Endothelial cell of umbilical vein (primary cell): ENCODE data around the gene APBA2. TPM values are rescaled to one million over a fixed set of nuclear protein-coding genes. Genes with fewer than 3 reads are reported as not detected.

Experiments
- BruUV-seq: library from RNA; stranded (reverse); fragments of 400-500 nt; replicated peaks from 2 replicates; lab custom pipeline; 2021; lab: Mats Ljungman, UMichigan
- CTCF ChIA-PET: fragments of 300-600, 350-600 bp; sonication (Branson Sonifier 250); formaldehyde crosslinking; loops from one replicate; lab custom pipeline; 2021; ENCODE audit warnings: antibody characterized with exemption, inconsistent platforms; lab: Charles Lee
- POLR2A ChIA-PET: fragments of 300-600, 350-600 bp; sonication (Branson Sonifier 250); formaldehyde crosslinking; loops from one replicate; lab custom pipeline; 2021; ENCODE audit warnings: antibody characterized with exemption, inconsistent platforms; lab: Charles Lee
- DNase-seq: peaks from one replicate; pipeline ENCODE4 v3.0.0-alpha.2; 2011; ENCODE audit warnings: low read depth, low spot score
- FAIRE-seq: peaks from 2 replicates; lab custom pipeline; 2011; peaks lifted over from hg19 to GRCh38; lab: Jason Lieb, UNC
- H2AFZ ChIP-seq: 2 replicates; pipeline ENCODE4 v1.6.0; 2012; ENCODE audit warnings: low read depth, low read length, control low read depth, inconsistent platforms
- H3K27ac ChIP-seq: 2 replicates; pipeline ENCODE4 v1.5.1; 2011; ENCODE audit warnings: low read depth, mild to moderate bottlenecking, control low read depth, low read length, moderate library complexity; ENCODE audit not compliant: insufficient read depth
- H3K27me3 ChIP-seq, 2 experiments: 2 replicates each; pipeline versions ENCODE4 v1.6.0 to v1.6.1; 2011; ENCODE audit warnings: low read length in 2 of 2, mixed read lengths in 1 of 2; ENCODE audit not compliant: control insufficient read depth in 2 of 2, insufficient read depth in 2 of 2
- H3K36me3 ChIP-seq, 2 experiments: 2 replicates in 1 of 2; 3 replicates in 1 of 2; pipeline ENCODE4 v1.5.1; 2011; ENCODE audit warnings: low read length in 2 of 2, mild to moderate bottlenecking in 1 of 2, moderate library complexity in 1 of 2; ENCODE audit not compliant: control insufficient read depth in 2 of 2, insufficient read depth in 2 of 2; ENCODE audit errors: extremely low read depth in 1 of 2
- H3K4me1 ChIP-seq: 3 replicates; pipeline ENCODE4 v1.5.1; 2011; ENCODE audit warnings: mild to moderate bottlenecking, low read length; ENCODE audit not compliant: control insufficient read depth, insufficient read depth; ENCODE audit errors: extremely low read depth
- H3K4me2 ChIP-seq: 2 replicates; pipeline ENCODE4 v1.6.1; 2011; ENCODE audit warnings: low read length, control low read depth, mixed read lengths; ENCODE audit not compliant: insufficient read depth
- H3K4me3 ChIP-seq, 3 experiments: fragments of 200-600 bp in 1 of 3; sonication (generic), shearing (Covaris generic) in 1 of 3; replicated peaks in 1 of 3; 2 replicates each; pipeline ENCODE4 v1.5.1; 2011 to 2016; ENCODE audit warnings: control low read depth in 3 of 3, low read length in 3 of 3, mild to moderate bottlenecking in 2 of 3, inconsistent platforms in 1 of 3, low read depth in 1 of 3, moderate library complexity in 1 of 3; ENCODE audit not compliant: insufficient read depth in 1 of 3
- H3K79me2 ChIP-seq: 2 replicates; pipeline ENCODE4 v1.6.0; 2012; ENCODE audit warnings: low read length, inconsistent platforms; ENCODE audit not compliant: control insufficient read depth, insufficient read depth
- H3K9ac ChIP-seq: replicated peaks from 2 replicates; pipeline ENCODE3; 2011; ENCODE audit warnings: low read length, control low read depth; ENCODE audit not compliant: insufficient read depth; ENCODE audit errors: extremely low read depth
- H3K9me1 ChIP-seq: replicated peaks from 3 replicates; pipeline ENCODE4 v1.6.0; 2011; ENCODE audit warnings: mild to moderate bottlenecking, low read length; ENCODE audit not compliant: control insufficient read depth, insufficient read depth; ENCODE audit errors: extremely low read depth
- H3K9me3 ChIP-seq: replicated peaks from 2 replicates; pipeline ENCODE4 v1.5.1; 2012; ENCODE audit warnings: low read length, inconsistent platforms; ENCODE audit not compliant: control insufficient read depth, insufficient read depth
- H4K20me1 ChIP-seq: replicated peaks from 2 replicates; pipeline ENCODE3; 2011; ENCODE audit warnings: mild to moderate bottlenecking, low read length; ENCODE audit not compliant: control insufficient read depth, insufficient read depth; ENCODE audit errors: extremely low read depth
- EZH2 ChIP-seq: IDR thresholded peaks from 2 replicates; pipeline ENCODE4 v1.6.1; 2012; ENCODE audit warnings: borderline replicate concordance, low read depth, mild to moderate bottlenecking, moderate library complexity, low read length, inconsistent platforms; ENCODE audit not compliant: severe bottlenecking
- FOS ChIP-seq: IDR thresholded peaks from 2 replicates; pipeline ENCODE4 v1.6.1; 2011; ENCODE audit warnings: mild to moderate bottlenecking, low read length, moderate library complexity, borderline replicate concordance; ENCODE audit not compliant: insufficient read depth
- GATA2 ChIP-seq: IDR thresholded peaks from 2 replicates; pipeline ENCODE4 v1.7.0; 2011; ENCODE audit warnings: low read depth, mild to moderate bottlenecking, moderate library complexity, mixed read lengths, low read length; ENCODE audit not compliant: insufficient read length, insufficient read depth
- MYC ChIP-seq: IDR thresholded peaks from one replicate; pipeline ENCODE4 v1.6.1; 2011; ENCODE audit warnings: mild to moderate bottlenecking, low read depth, low read length
- POLR2A ChIP-seq: IDR thresholded peaks from 2 replicates; pipeline ENCODE4 v1.6.1; 2012; ENCODE audit warnings: low read depth, mild to moderate bottlenecking, control low read depth, low read length
- POLR2AphosphoS5 ChIP-seq: IDR thresholded peaks from 2 replicates; pipeline ENCODE4 v1.6.1; 2012; ENCODE audit warnings: low read depth, mild to moderate bottlenecking, control low read depth, low read length, moderate library complexity; ENCODE audit not compliant: insufficient read depth
- dilution Hi-C: fragments of 300-500 bp; cut with MboI; formaldehyde crosslinking; loops from one replicate; pipeline ENCODE4 v1.15.0; 2019; ENCODE audit warnings: low sequenced_read_pairs; ENCODE audit not compliant: extremely low pct_ligation_motif_present
- intact Hi-C: fragments of 100-400 bp; cut with micrococcal nuclease; formaldehyde crosslinking; loops from one replicate; pipeline ENCODE4 v1.10.0; 2022
- polyA plus RNA-seq, 4 experiments: library from polyadenylated mRNA; depleted of rRNA in 3 of 4; stranded (reverse) in 3 of 4; unstranded in 1 of 4; fragments of >200 nt; gene quantifications; 2 replicates each; pipeline versions ENCODE4 v1.2.1 to v1.2.3, GENCODE V29; 2011 to 2012; ENCODE audit warnings: missing spikeins in 1 of 4
- total RNA-seq: library from RNA; stranded (reverse); gene quantifications from 2 replicates; pipeline ENCODE4 v1.2.3, GENCODE V29; 2021
- TF ChIP-seq, protein P1 (sequence below), 2 donors: IDR thresholded peaks; 1 replicate in 1 of 2; 2 replicates in 1 of 2; pipeline ENCODE4 v1.5.1; 2011; ENCODE audit warnings: low read length in 2 of 2, mild to moderate bottlenecking in 2 of 2, moderate library complexity in 2 of 2, control low read depth in 1 of 2, inconsistent platforms in 1 of 2, low read depth in 1 of 2; ENCODE audit not compliant: insufficient read depth in 1 of 2; ENCODE audit errors: extremely low read depth in 1 of 2

Gene APBA2
- total and polyA plus RNA-seq, 2 donors (not counting 3 experiments of a cell fraction or from before 2014, with no cell fraction given): 5.7 to 11.1 TPM

DNA sequence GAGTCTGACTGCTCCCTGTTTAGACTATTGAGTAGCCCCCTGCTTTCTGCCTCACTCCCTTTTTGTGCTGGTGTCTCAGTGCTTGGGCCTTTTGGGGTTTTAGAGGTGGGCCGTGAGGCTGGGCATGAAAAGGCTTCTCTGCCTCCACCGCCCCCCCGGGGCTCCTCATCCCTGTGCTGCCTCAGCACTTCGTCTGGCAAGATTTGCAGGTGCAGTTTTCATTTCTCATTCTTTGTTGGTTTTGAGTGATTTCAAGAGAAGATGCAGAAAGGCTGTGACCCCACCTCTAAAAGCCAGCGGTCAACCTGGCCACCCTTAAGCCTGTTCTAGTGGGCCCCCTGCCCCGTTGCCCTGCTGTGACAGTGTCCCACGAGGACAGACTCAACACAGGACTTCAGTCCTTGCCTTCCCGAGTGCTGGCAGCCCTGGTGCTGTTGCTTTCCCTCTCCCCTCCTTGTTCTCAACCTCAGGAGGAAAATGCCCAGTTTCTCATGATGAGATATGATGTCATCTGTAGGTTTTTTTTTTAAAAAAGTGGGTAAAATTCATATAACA lies 38.0 kb downstream of the APBA2 start:
- Histone ChIP-seq H3K4me1 (no peaks in the 10 kb centered on the region), H3K36me3 (no peaks in the 10 kb centered on the region), H3K4me2 (no peak overlapping the region), H3K27ac (no peak overlapping the region), H4K20me1 (no peaks in the 10 kb centered on the region), H3K79me2 (no peaks in the 10 kb centered on the region), H3K9me1 (no peaks in the 10 kb centered on the region), H2AFZ (no peak overlapping the region), H3K4me3 (no peak overlapping the region), H3K9me3 (no peaks in the 10 kb centered on the region), H3K9ac (no peak overlapping the region), H3K27me3 (no peaks in the 10 kb centered on the region)
- no peak for FAIRE-seq
- ChIA-PET POLR2A (no interaction called here), CTCF (no interaction called here)
- no TSS peak for BruUV-seq
- TF ChIP-seq, protein P1, sequence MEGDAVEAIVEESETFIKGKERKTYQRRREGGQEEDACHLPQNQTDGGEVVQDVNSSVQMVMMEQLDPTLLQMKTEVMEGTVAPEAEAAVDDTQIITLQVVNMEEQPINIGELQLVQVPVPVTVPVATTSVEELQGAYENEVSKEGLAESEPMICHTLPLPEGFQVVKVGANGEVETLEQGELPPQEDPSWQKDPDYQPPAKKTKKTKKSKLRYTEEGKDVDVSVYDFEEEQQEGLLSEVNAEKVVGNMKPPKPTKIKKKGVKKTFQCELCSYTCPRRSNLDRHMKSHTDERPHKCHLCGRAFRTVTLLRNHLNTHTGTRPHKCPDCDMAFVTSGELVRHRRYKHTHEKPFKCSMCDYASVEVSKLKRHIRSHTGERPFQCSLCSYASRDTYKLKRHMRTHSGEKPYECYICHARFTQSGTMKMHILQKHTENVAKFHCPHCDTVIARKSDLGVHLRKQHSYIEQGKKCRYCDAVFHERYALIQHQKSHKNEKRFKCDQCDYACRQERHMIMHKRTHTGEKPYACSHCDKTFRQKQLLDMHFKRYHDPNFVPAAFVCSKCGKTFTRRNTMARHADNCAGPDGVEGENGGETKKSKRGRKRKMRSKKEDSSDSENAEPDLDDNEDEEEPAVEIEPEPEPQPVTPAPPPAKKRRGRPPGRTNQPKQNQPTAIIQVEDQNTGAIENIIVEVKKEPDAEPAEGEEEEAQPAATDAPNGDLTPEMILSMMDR (IDR thresholded peaks at IDR 0.05; ENCODE audit: extremely low read depth in 1 of 2, insufficient read depth in 1 of 2, low read depth in 1 of 2, low read length in 2 of 2): no peak
- TF ChIP-seq EZH2: no peak
- no peak for DNase-seq
- intact Hi-C loops (no loop called here), dilution Hi-C loops (no loop called here)

DNA sequence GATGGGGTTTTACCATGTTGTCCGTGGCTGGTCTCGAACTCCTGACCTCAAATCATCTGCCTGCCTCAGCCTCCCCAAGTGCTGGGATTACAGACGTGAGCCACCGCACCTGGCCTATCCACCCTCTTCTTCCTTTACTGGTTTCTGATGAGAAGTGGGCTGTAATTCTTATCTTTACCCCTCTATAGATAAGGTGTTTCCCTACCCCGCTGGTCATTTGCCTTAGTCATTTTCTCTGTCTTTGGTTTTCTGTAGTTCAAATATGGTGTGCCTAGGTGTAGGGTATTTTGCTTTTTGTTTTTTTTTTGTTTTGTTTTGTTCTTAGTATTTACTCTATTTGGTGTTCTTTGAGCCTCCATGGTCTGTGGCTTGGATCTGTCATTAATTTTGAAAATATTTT lies 41.3 kb downstream of the APBA2 start:
- ChIA-PET POLR2A (no interaction called here), CTCF (no interaction called here)
- Histone ChIP-seq H3K9me3 (no peaks in the 10 kb centered on the region), H3K9ac (no peak overlapping the region), H2AFZ (no peak overlapping the region), H3K4me2 (no peak overlapping the region), H3K4me1 (no peaks in the 10 kb centered on the region), H3K27me3 (no peaks in the 10 kb centered on the region), H3K27ac (no peak overlapping the region), H4K20me1 (no peaks in the 10 kb centered on the region), H3K36me3 (no peaks in the 10 kb centered on the region), H3K9me1 (no peaks in the 10 kb centered on the region), H3K79me2 (no peaks in the 10 kb centered on the region), H3K4me3 (no peak overlapping the region)
- TF ChIP-seq MYC (no peak), POLR2AphosphoS5 (no peak), EZH2 (no peak), FOS (no peak), POLR2A (no peak), GATA2 (no peak)
- TF ChIP-seq, protein P1 (IDR thresholded peaks at IDR 0.05; ENCODE audit: extremely low read depth in 1 of 2, insufficient read depth in 1 of 2, low read depth in 1 of 2, low read length in 2 of 2): no peak
- DNase-seq (no peak), FAIRE-seq (no peak)
- no TSS peak for BruUV-seq
- intact Hi-C loops (no loop called here), dilution Hi-C loops (no loop called here)
